Raji (cell line): ENCODE data around the gene HEXIM1.

Experiments used
- POLR2A ChIP-seq: IDR thresholded peaks from 2 replicates; pipeline ENCODE4 v1.6.1; 2011; ENCODE audit warnings: low read depth, low read length, control low read depth; ENCODE audit not compliant: insufficient read depth

HEXIM1 gene

DNA sequence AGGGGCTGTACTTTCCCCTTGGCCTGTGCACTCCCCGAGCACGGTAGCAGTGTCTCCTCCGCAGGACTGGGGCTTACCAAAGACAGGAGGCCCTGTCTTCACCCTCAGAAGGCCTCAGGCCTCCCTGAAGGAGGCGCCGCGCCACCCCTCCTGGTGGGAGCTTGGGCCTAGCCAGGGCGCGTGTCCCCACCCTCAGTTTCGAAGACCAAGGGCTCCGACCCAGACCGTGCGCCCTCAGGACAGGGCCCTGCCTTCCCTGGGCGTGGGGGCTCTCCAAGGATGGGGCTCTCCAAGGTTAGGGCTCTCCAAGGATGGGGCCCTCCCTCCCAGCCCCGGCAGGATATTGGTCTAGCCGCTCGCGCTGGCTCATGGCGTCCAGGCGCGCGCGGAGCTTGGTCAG is 27.7 kb upstream of the HEXIM1 start:
- TF ChIP-seq POLR2A: no peak

DNA sequence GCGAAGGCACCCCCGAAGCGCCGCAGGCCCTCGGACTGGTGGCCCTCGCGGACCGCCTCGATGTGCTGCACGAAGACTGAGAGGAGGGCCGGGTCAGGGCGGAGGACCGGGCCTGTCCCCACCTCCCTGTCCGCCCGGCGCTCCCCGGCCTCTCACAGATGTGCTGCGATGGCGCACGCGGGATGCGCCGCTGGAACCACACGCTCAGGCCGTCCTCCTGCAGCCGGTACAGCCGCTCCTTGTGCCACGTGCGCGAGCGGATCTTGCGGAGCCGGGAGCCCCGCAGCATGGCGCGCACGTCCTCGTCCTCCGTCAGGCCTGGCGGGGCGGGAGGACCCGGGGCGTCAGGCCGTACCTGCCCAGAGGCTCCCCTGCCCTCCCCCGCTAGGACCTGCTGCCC is 27.2 kb upstream of the HEXIM1 start:
- TF ChIP-seq POLR2A: no peak

- TF ChIP-seq POLR2A: no peak
These were observed 25.1 kb upstream of the HEXIM1 start for GRCh38 chr17:45123076-45123770.

DNA sequence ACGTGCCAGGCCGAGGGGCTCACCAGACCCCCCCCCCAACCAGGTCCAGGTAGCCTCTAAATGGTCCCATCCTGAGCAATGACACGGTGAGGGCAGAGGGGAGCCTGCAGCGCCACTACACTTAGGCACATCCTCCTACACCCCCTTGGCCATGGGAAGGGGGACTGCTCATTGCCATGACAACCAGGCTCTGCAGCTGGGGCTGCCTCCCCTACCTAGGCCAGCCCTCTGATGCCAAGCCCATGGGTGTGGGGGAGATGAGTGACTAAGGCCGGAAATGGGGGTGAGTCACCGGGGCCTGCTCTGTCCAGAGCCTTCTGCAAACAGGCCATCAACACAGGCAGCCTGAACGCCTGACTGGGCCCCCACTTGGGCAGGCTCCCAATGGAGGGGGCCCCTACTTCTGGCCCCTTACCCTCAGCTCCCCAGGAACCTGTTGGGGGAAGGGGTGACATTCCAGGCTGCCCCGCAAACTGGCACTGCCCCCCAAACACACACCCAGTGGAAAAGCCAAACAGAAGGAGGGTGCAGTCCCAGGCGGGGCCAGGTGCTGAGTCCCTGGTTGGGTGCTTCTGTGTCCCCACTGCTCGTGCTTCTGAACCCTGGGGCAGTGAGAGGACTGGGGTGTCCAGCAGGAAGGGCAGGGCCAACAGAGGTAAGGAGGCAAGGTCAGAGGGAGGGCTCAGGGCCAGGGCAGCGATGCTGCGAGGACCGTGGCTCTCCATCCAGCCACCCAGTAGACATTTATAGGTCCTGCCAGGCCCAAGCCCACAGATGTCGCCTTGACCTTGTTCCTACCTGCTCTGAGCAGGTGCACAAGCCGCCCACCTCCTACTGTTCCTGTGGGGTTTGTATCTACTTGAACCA is 24.1 kb upstream of the HEXIM1 start:
- TF ChIP-seq POLR2A: no peak

DNA sequence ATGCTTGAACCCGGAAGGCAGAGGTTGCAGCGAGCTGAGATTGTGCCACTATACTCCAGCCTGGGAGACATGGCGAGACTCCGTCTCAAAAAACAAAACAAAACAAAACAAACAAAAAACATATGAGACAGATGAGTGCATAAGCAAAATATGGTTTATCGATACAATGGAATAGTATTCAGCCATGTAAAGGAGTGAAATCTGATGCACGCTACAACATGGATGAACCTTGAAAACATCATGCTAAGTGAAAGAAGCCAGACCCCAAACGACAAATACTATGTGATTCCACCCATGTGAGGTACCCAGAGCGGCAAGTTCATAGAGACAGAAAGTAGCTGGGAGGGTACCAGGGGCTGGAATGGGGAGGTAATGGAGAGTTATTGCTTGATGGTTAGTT is 22.8 kb upstream of the HEXIM1 start:
- TF ChIP-seq POLR2A: no peak

- TF ChIP-seq POLR2A: no peak
These were observed 21.1 kb upstream of the HEXIM1 start for GRCh38 chr17:45127207-45127547.

DNA sequence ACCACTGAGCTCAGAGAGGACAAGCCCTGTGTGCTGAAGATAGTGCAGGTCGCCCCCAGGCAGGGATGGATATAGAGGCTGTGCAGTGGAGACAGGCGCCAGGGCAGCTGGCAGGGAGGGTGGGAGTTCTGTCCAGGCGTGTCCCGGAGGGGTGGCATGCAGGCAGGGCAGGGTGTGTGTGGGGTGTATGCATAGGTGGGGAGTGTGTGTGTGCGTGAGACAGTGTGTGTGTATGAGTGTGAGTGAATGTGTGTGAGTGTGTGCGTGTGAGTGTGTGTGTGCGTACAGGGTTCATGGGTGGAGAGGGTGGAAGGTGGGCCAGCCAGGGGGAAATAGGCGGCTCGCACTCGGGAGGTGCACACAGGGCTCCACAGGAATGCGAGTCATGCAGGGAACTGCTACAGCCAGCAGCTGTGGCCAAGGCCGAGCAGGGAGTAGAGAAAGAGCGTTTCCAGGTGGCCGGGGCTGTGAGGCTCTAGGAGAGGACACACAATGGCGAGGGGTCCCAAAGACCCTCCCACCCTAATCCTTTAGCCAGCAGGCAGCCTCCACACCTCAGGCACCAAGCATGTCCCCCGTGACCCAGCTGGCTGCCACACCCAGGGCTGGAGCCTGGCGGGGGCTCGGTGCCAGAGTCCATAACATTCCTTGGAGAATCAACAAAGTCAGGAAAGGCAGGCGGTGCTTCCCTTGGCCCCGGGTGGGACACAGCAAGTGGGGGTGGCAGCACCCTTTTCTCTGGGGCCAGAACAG is 20.6 kb upstream of the HEXIM1 start:
- TF ChIP-seq POLR2A: no peak

GRCh38 chr17:45128331-45128730 is 19.9 kb upstream of the HEXIM1 start:
- TF ChIP-seq POLR2A: no peak

- no peak for TF ChIP-seq POLR2A
These were observed 19.3 kb upstream of the HEXIM1 start for GRCh38 chr17:45128989-45129388.

DNA sequence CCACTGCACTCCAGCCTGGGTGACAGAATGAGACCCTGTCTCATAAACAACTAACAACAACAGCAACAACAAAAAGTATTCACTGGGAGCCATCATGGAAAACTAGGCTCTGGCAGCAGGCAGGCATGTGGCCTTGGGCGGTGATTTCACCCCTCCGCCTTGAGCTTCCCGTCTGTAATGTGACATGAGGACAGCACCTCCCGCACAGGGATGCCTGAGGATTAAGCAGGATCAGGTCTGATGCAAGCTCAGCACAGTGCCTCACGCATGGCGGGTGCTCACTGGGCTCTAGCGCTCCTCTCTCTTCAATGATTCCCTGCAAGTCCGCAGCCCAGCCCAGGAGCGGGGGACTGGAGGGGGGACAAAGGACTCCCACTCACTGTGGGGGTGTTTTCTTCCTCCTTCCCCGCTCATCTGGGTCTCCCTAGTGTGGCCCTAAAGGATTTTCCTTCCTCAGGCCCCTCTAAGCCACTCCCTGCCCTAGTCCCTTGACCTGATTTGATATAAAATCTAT is 18.8 kb upstream of the HEXIM1 start:
- no peak for TF ChIP-seq POLR2A

DNA sequence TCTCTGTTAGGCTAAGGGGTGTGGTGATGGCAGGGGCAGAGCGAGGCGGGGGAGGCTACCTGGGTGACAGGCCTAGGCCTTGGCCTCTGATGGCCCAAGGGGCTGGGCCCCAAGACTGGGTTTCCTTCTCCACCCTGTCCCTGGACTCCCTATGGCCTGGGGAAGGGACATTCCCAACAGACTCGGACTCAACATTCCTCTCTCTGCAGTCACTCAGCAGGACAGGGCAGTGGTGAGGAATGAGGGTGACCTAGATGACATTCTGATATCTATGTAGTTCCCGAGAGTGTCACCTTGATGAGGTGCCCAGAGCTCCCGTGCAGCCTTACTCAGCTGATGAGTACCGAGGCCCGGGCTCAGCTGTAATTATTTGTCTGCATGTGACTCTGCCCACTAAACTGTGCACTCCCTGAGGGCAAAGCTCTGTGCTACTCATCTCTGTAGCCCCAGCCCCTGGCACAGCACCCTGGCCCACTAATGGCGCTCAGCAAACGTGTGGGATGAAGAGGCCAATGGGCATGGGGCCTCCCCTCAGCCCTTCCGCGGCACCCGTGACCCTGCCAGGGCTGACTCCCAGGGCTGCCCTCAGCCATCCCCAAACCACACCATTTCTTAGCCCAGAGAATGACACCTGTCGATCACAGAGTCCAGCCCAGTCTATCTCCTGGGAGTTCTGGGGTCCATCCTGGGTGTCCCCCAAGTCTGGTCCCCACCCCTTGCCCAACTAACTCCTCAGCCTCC is 18.2 kb upstream of the HEXIM1 start:
- no peak for TF ChIP-seq POLR2A

- TF ChIP-seq POLR2A: no peak
These were observed 17.3 kb upstream of the HEXIM1 start for GRCh38 chr17:45130681-45131615.

DNA sequence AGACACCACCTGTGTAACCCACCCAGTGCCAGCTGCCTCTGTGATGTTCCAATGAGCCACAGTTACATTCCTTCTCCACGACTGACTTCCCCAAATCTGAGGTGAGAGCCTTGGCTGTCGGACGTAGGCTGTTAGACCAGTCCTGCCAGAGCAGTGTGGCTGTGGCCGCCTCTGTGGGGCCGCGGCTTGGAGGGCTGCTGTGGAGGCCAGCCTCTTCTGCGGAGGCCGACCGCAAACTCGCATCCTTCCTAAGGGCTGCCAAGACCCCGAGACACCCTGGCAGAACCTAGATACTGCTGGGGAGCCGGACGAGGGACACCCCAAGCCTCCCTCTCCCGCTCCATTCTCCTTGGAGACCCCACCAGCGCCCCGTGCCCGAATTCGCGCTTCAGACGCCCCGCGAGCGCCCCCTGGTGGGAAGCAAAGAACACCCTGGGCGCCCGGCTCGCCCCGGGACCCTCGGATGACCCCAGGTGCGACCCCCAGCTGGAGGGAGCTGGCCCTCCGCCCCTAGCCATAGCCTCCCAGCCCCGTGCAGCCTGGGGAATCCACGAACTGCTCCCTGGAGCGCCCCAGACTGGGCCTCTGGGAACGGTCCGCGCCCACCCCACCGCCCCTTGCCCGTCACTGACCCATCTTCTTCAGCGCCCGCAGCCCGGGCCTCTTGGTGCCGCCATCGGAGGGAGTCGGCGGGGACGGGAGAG is 16.5 kb upstream of the HEXIM1 start:
- no peak for TF ChIP-seq POLR2A

DNA sequence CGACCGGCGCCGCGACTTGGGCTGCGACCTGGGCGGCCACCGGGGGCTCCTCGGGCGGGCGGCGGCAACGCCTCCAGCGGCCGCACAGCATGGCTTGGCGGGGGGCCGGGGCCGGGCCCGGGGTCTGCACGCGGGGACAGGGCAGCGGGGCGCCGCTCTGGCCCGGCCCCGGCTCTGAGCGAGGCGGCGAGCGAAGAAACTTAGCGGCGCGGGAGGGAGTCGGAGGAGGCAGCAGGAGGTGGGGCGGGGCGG is 16.0 kb upstream of the HEXIM1 start, which contains the start of gene PLCD3:
Gene PLCD3 (minus strand): TSS at position 196 of the 252 bp plus-strand sequence. CDS start 105 bp downstream, at position 91.
- no peak for TF ChIP-seq POLR2A
